Islet precursor cell (in vitro differentiated cells): ENCODE data around the gene EPN2.
"Not testable (repeated sequence)": the region's sequence is repeated elsewhere in the genome, so short reads cannot be mapped to it uniquely, and the experiment has no call there.

Experiments
- DNase-seq: peaks from one replicate; pipeline ENCODE4 v3.0.0-alpha.2; 2018

EPN2 gene

GRCh38 chr17:19269641-19270040 is 32.5 kb downstream of the EPN2 start:
- no peak for DNase-seq

GRCh38 chr17:19270347-19270703 is 33.2 kb downstream of the EPN2 start:
- DNase-seq: no peak

GRCh38 chr17:19270704-19271611 is 33.8 kb downstream of the EPN2 start:
- no peak for DNase-seq

GRCh38 chr17:19271780-19272357 is 34.7 kb downstream of the EPN2 start:
- no peak for DNase-seq

GRCh38 chr17:19273731-19274130 is 36.6 kb downstream of the EPN2 start:
- DNase-seq: no peak

- no peak for DNase-seq
Measured at GRCh38 chr17:19274893-19275292, 37.7 kb downstream of the EPN2 start.

GRCh38 chr17:19275457-19276127 is 38.4 kb downstream of the EPN2 start:
- DNase-seq: no peak

- DNase-seq: not testable (repeated sequence)
Measured at GRCh38 chr17:19278284-19278683, 41.1 kb downstream of the EPN2 start.

GRCh38 chr17:19278729-19279128 is 41.6 kb downstream of the EPN2 start:
- DNase-seq: no peak

GRCh38 chr17:19281161-19281560 is 44.0 kb downstream of the EPN2 start:
- no peak for DNase-seq

GRCh38 chr17:19284005-19284959 is 47.1 kb downstream of the EPN2 start:
- no peak for DNase-seq

- DNase-seq: no peak
Measured at GRCh38 chr17:19285213-19285900, 48.2 kb downstream of the EPN2 start.

- no peak for DNase-seq
Measured at GRCh38 chr17:19286751-19287341, 49.7 kb downstream of the EPN2 start.

- no peak for DNase-seq
Measured at GRCh38 chr17:19287651-19288050, 50.5 kb downstream of the EPN2 start.

- peak; percentile 98 for DNase-seq
Measured at GRCh38 chr17:19288453-19288852, 51.3 kb downstream of the EPN2 start.

- DNase-seq: peak; percentile 91
Measured at GRCh38 chr17:19290066-19290705, 53.0 kb downstream of the EPN2 start.

GRCh38 chr17:19291646-19292376 is 54.6 kb downstream of the EPN2 start:
- no peak for DNase-seq

- no peak for DNase-seq
Measured at GRCh38 chr17:19292377-19292711, 55.2 kb downstream of the EPN2 start.

- DNase-seq: no peak
Measured at GRCh38 chr17:19294443-19294842, 57.3 kb downstream of the EPN2 start.

GRCh38 chr17:19295473-19296135 is 58.4 kb downstream of the EPN2 start:
- DNase-seq: no peak
